SK-N-SH (cell line): Measurements from ENCODE around the gene ZNF296. TPM values are rescaled to one million over a fixed set of nuclear protein-coding genes. Genes with fewer than 3 reads are reported as not detected.

ENCODE experiments used
- CTCF ChIA-PET: fragments of 300-600, 350-600 bp; formaldehyde crosslinking; extraction: SDS; loops from one replicate; lab custom pipeline; 2021; lab: Yijun Ruan, JAX
- POLR2A ChIA-PET: fragments of 350-600 bp; sonication (Branson Sonifier 250); formaldehyde crosslinking; extraction: SDS; loops from one replicate; lab custom pipeline; 2020; ENCODE audit warnings: antibody characterized with exemption, inconsistent platforms; lab: Yijun Ruan, JAX
- DNase-seq: peaks from one replicate; pipeline ENCODE4 v3.0.0; 2012
- H2AFZ ChIP-seq: fragments of 200-600 bp; sonication (generic); 2 replicates; pipeline ENCODE4 v1.8.1; 2016; ENCODE audit warnings: antibody characterized with exemption, mild to moderate bottlenecking, low read depth
- H3F3A ChIP-seq: fragments of 200-600 bp; sonication (generic); replicated peaks from 2 replicates; pipeline ENCODE3; 2016; ENCODE audit warnings: antibody characterized with exemption, mild to moderate bottlenecking; ENCODE audit not compliant: insufficient read depth
- H3K27ac ChIP-seq, 2 experiments: fragments of 200-500 bp in 1 of 2; fragments of 200-600 bp in 1 of 2; sonication (Bioruptor generic) in 1 of 2; sonication (generic), shearing (Covaris generic) in 1 of 2; 2 replicates each; pipeline versions ENCODE4 v1.5.1 to v1.6.1; 2014 to 2016; ENCODE audit warnings: low read depth in 2 of 2, inconsistent platforms in 1 of 2, low read length in 1 of 2, mild to moderate bottlenecking in 1 of 2, mixed read lengths in 1 of 2
- H3K27me3 ChIP-seq: fragments of 200-600 bp; sonication (generic), shearing (Covaris generic); 2 replicates; pipeline ENCODE4 v1.6.1; 2016; ENCODE audit warnings: mixed run types; ENCODE audit not compliant: insufficient read depth
- H3K36me3 ChIP-seq, 2 experiments: fragments of 200-500 bp in 1 of 2; fragments of 200-600 bp in 1 of 2; sonication (Bioruptor generic) in 1 of 2; sonication (generic) in 1 of 2; replicated peaks in 1 of 2; 2 replicates each; pipeline versions ENCODE3 to v1.5.1; 2014 to 2016; ENCODE audit warnings: low read length in 1 of 2, mild to moderate bottlenecking in 1 of 2; ENCODE audit not compliant: insufficient read depth in 2 of 2, control insufficient read depth in 1 of 2
- H3K4me1 ChIP-seq, 2 experiments: fragments of 200-500 bp in 1 of 2; fragments of 200-600 bp in 1 of 2; sonication (Bioruptor generic) in 1 of 2; sonication (generic), shearing (Covaris generic) in 1 of 2; 2 replicates each; pipeline versions ENCODE4 v1.5.1 to v1.6.1; 2014 to 2016; ENCODE audit warnings: low read depth in 1 of 2, low read length in 1 of 2, mixed run types in 1 of 2; ENCODE audit not compliant: insufficient read depth in 2 of 2, control insufficient read depth in 1 of 2
- H3K4me2 ChIP-seq: fragments of 200-600 bp; sonication (generic), shearing (Covaris generic); 2 replicates; pipeline ENCODE4 v1.6.1; 2017; ENCODE audit warnings: mixed run types
- H3K4me3 ChIP-seq, 2 experiments: fragments of 200-500 bp in 1 of 2; fragments of 200-600 bp in 1 of 2; sonication (Bioruptor generic) in 1 of 2; sonication (generic), shearing (Covaris generic) in 1 of 2; 2 replicates each; pipeline versions ENCODE4 v1.5.1 to v1.8.1; 2014 to 2016; ENCODE audit warnings: low read depth in 2 of 2, inconsistent platforms in 1 of 2, low read length in 1 of 2, mild to moderate bottlenecking in 1 of 2, mixed read lengths in 1 of 2, moderate library complexity in 1 of 2
- H3K79me2 ChIP-seq: fragments of 200-600 bp; sonication (generic); 2 replicates; pipeline ENCODE4 v1.8.1; 2017; ENCODE audit warnings: mild to moderate bottlenecking; ENCODE audit not compliant: insufficient read depth
- H3K9ac ChIP-seq: fragments of 200-600 bp; sonication (generic); 2 replicates; pipeline ENCODE4 v1.6.1; 2017; ENCODE audit warnings: mixed run types
- H3K9me2 ChIP-seq: fragments of 200-600 bp; sonication (generic); 2 replicates; pipeline ENCODE4 v1.6.1; 2017; ENCODE audit warnings: mixed run types
- H3K9me3 ChIP-seq: fragments of 200-600 bp; sonication (generic); 2 replicates; pipeline ENCODE4 v1.6.1; 2017; ENCODE audit warnings: mixed run types, mild to moderate bottlenecking, moderate library complexity
- H4K20me1 ChIP-seq: fragments of 200-600 bp; sonication (generic); 2 replicates; pipeline ENCODE4 v1.6.1; 2017; ENCODE audit warnings: mild to moderate bottlenecking, mixed run types; ENCODE audit not compliant: insufficient read depth
- EP300 ChIP-seq, 2 experiments: IDR thresholded peaks; 2 replicates each; pipeline versions ENCODE4 v1.4.0 to v1.6.1; 2012; ENCODE audit warnings: borderline replicate concordance in 1 of 2, low read depth in 1 of 2, low read length in 1 of 2
- FOSL2 ChIP-seq: IDR thresholded peaks from 2 replicates; pipeline ENCODE4 v1.4.0; 2012; ENCODE audit warnings: low read depth, mild to moderate bottlenecking, moderate library complexity, borderline replicate concordance
- FOXJ3 ChIP-seq: sonication (generic); formaldehyde crosslinking; IDR thresholded peaks from 2 replicates; pipeline ENCODE4 v1.5.1; 2020; ENCODE audit warnings: mild to moderate bottlenecking, missing genetic modification reagents
- GATA2 ChIP-seq: sonication (generic); formaldehyde crosslinking; IDR thresholded peaks from 2 replicates; pipeline ENCODE4 v1.5.0; 2020; ENCODE audit warnings: mild to moderate bottlenecking, missing genetic modification reagents
- MEF2A ChIP-seq: IDR thresholded peaks from 2 replicates; pipeline ENCODE4 v1.4.0; 2012; ENCODE audit warnings: low read depth, borderline replicate concordance
- MXI1 ChIP-seq: IDR thresholded peaks from 2 replicates; pipeline ENCODE4 v1.6.1; 2012; ENCODE audit warnings: mild to moderate bottlenecking, low read depth, low read length, improper control_type of control experiment
- NFIC ChIP-seq: IDR thresholded peaks from 2 replicates; pipeline ENCODE4 v1.4.0; 2012; ENCODE audit warnings: borderline replicate concordance
- NRF1 ChIP-seq: IDR thresholded peaks from 2 replicates; pipeline ENCODE4 v1.6.1; 2012; ENCODE audit warnings: low read depth, mild to moderate bottlenecking, low read length
- POLR2AphosphoS5 ChIP-seq: IDR thresholded peaks from 2 replicates; pipeline ENCODE4 v1.6.1; 2012; ENCODE audit warnings: low read depth, low read length
- RAD21 ChIP-seq: IDR thresholded peaks from 2 replicates; pipeline ENCODE4 v1.6.1; 2012; ENCODE audit warnings: mild to moderate bottlenecking, low read length
- RCOR1 ChIP-seq: fragments of 150-350 bp; IDR thresholded peaks from 2 replicates; pipeline ENCODE4 v1.6.1; 2017; ENCODE audit warnings: antibody characterized with exemption, low read length
- RFX5 ChIP-seq: IDR thresholded peaks from 2 replicates; pipeline ENCODE4 v1.6.1; 2012; ENCODE audit warnings: mild to moderate bottlenecking, improper control_type of control experiment, low read length
- RXRA ChIP-seq: IDR thresholded peaks from 2 replicates; pipeline ENCODE4 v1.4.0; 2012; ENCODE audit warnings: low read depth, mild to moderate bottlenecking, borderline replicate concordance
- SMC3 ChIP-seq: IDR thresholded peaks from 2 replicates; pipeline ENCODE4 v1.6.1; 2012; ENCODE audit warnings: low read depth, low read length, improper control_type of control experiment
- TAF1 ChIP-seq: IDR thresholded peaks from 2 replicates; pipeline ENCODE4 v1.6.1; 2012; ENCODE audit warnings: low read depth, mild to moderate bottlenecking, low read length, moderate library complexity, borderline replicate concordance
- TCF12 ChIP-seq: IDR thresholded peaks from 2 replicates; pipeline ENCODE4 v1.4.0; 2012
- TEAD4 ChIP-seq: IDR thresholded peaks from 2 replicates; pipeline ENCODE4 v1.4.0; 2012; ENCODE audit warnings: mild to moderate bottlenecking, borderline replicate concordance; ENCODE audit not compliant: insufficient read depth
- USF1 ChIP-seq: IDR thresholded peaks from 2 replicates; pipeline ENCODE4 v1.4.0; 2012; ENCODE audit warnings: low read depth, borderline replicate concordance
- USF2 ChIP-seq: fragments of 150-350 bp; IDR thresholded peaks from 2 replicates; pipeline ENCODE4 v1.6.1; 2017; ENCODE audit warnings: antibody characterized with exemption, low read length, low read depth, borderline replicate concordance
- YY1 ChIP-seq: IDR thresholded peaks from 2 replicates; pipeline ENCODE4 v1.4.0; 2012; ENCODE audit warnings: low read depth, mild to moderate bottlenecking
- WGBS: methylation state at CpG from one replicate; pipeline ENCODE4 v1.1.6; 2017; ENCODE audit warnings: low lambda C conversion rate; 5-methylcytosine and 5-hydroxymethylcytosine counted together
- polyA plus RNA-seq, 3 experiments: library from polyadenylated mRNA; depleted of rRNA; stranded (reverse); fragments of >200 nt; gene quantifications; 2 replicates each; pipeline ENCODE4 v1.2.3, GENCODE V29; 2012
- TF ChIP-seq, protein P1 (sequence below): IDR thresholded peaks from 2 replicates; pipeline ENCODE4 v1.4.0; 2012; ENCODE audit warnings: low read depth

The ZNF296 gene
- polyA plus RNA-seq, 1 of the 3 experiments (the other 2 are of a cell fraction): 0.21 TPM

- no peaks in the 10 kb centered on the region for H3K9me3 ChIP-seq
- no peak overlapping the region for H3K4me3 ChIP-seq
- H3K27ac ChIP-seq: no peak overlapping the region
- POLR2A ChIA-PET: no interaction called here
- H2AFZ ChIP-seq: no peak overlapping the region
- H3K9me2 ChIP-seq: no peaks in the 10 kb centered on the region
- H3K9ac ChIP-seq: no peak overlapping the region
- no peaks in the 10 kb centered on the region for H3K4me1 ChIP-seq
- CTCF ChIA-PET: interaction anchor here (5.5 kb wide), 1 partner anchor 12 kb away, joined by 43 read pairs; no protein-coding TSS in a partner anchor
- 90% methylated on average over 8 of the region's 19 CpGs for WGBS
- DNase-seq: peak; percentile 31
- no peak overlapping the region for H3K4me2 ChIP-seq
- peaks cover 4% of the 10 kb centered on the region for H3F3A ChIP-seq
- no peaks in the 10 kb centered on the region for H3K79me2 ChIP-seq
- no peaks in the 10 kb centered on the region for H3K27me3 ChIP-seq
- H3K36me3 ChIP-seq: peaks cover 4 to 39% of the 10 kb centered on the region in 2 experiments
- no peak for TF ChIP-seq RAD21
- no peak for TF ChIP-seq RFX5
- no peak for TF ChIP-seq TCF12
- TF ChIP-seq, protein P1, sequence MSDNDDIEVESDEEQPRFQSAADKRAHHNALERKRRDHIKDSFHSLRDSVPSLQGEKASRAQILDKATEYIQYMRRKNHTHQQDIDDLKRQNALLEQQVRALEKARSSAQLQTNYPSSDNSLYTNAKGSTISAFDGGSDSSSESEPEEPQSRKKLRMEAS: no peak
- no peak for TF ChIP-seq RXRA
- TF ChIP-seq GATA2 (CRISPR knock-in tag): no peak
- TF ChIP-seq, all 33 proteins: peak for 0
- H4K20me1 ChIP-seq: no peaks in the 10 kb centered on the region
These were observed 5.3 kb downstream of the ZNF296 start for GRCh38 chr19:45070861-45071544.

- ChIA-PET CTCF (interaction anchor here (5.5 kb wide), 1 partner anchor 11 kb away, joined by 43 read pairs; no protein-coding TSS in a partner anchor), POLR2A (no interaction called here)
- H3K9ac ChIP-seq: no peak overlapping the region
- DNase-seq: no peak
- no peak overlapping the region for H3K4me2 ChIP-seq
- H3K9me3 ChIP-seq: no peaks in the 10 kb centered on the region
- H3K36me3 ChIP-seq: peaks cover 4 to 39% of the 10 kb centered on the region in 2 experiments
- H3K9me2 ChIP-seq: no peaks in the 10 kb centered on the region
- WGBS: 97% methylated on average over 5 of the region's 6 CpGs
- H3K79me2 ChIP-seq: no peaks in the 10 kb centered on the region
- TF ChIP-seq POLR2AphosphoS5: no peak
- no peak for TF ChIP-seq RCOR1
- TF ChIP-seq YY1: no peak
- TF ChIP-seq MEF2A: no peak
- no peak for TF ChIP-seq EP300 (IDR thresholded peaks at IDR 0.05; ENCODE audit: borderline replicate concordance in 1 of 2, low read depth in 1 of 2, low read length in 1 of 2)
- no peak for TF ChIP-seq TCF12
- TF ChIP-seq, protein P1: no peak
- no peak for TF ChIP-seq GATA2 (CRISPR knock-in tag)
- TF ChIP-seq NRF1: no peak
- TF ChIP-seq SMC3: no peak
- TF ChIP-seq RXRA: no peak
- no peak for TF ChIP-seq USF1
- no peak for TF ChIP-seq TEAD4
- no peak for TF ChIP-seq USF2
- no peak for TF ChIP-seq NFIC
- no peak for TF ChIP-seq MXI1
- TF ChIP-seq TAF1: no peak
- TF ChIP-seq RFX5: no peak
- TF ChIP-seq FOSL2: no peak
- TF ChIP-seq FOXJ3: no peak
- H2AFZ ChIP-seq: no peak overlapping the region
- H3K4me3 ChIP-seq: no peak overlapping the region
- no peaks in the 10 kb centered on the region for H4K20me1 ChIP-seq
- H3F3A ChIP-seq: peaks cover 4% of the 10 kb centered on the region
- H3K27ac ChIP-seq: no peak overlapping the region
- H3K27me3 ChIP-seq: no peaks in the 10 kb centered on the region
- no peaks in the 10 kb centered on the region for H3K4me1 ChIP-seq
These were observed 6.1 kb downstream of the ZNF296 start for GRCh38 chr19:45070214-45070613.
